ENCODE data around the gene DLG5.

The DLG5 gene

GRCh38 chr10:77810446-77811335, 115.9 kb downstream of the DLG5 start:
- no peak for DNase-seq

GRCh38 chr10:77809336-77809735, 117.2 kb downstream of the DLG5 start:
- no peak for DNase-seq

- DNase-seq, result no peak
Measured at GRCh38 chr10:77807706-77808105, 118.8 kb downstream of the DLG5 start.

- DNase-seq, result no peak
Measured at GRCh38 chr10:77806511-77807157, 119.9 kb downstream of the DLG5 start.

- DNase-seq, result no peak
Measured at GRCh38 chr10:77805676-77806075, 120.9 kb downstream of the DLG5 start.

GRCh38 chr10:77804371-77804770, 122.2 kb downstream of the DLG5 start:
- DNase-seq, result no peak

- peak; percentile 42 for DNase-seq
Measured at GRCh38 chr10:77801474-77802161, 124.9 kb downstream of the DLG5 start.

GRCh38 chr10:77800738-77801266, 125.8 kb downstream of the DLG5 start:
- DNase-seq, result no peak

- no peak for DNase-seq
Measured at GRCh38 chr10:77800320-77800719, 126.2 kb downstream of the DLG5 start.

GRCh38 chr10:77799352-77799751, 127.2 kb downstream of the DLG5 start:
- DNase-seq, result no peak

GRCh38 chr10:77798940-77799339, 127.6 kb downstream of the DLG5 start:
- no peak for DNase-seq

GRCh38 chr10:77796311-77796915, 130.1 kb downstream of the DLG5 start:
- DNase-seq, result no peak

GRCh38 chr10:77795426-77796055, 131.0 kb downstream of the DLG5 start:
- DNase-seq, result no peak

GRCh38 chr10:77794256-77795142, 132.1 kb downstream of the DLG5 start:
- DNase-seq, result no peak

- DNase-seq, result no peak
Measured at GRCh38 chr10:77793831-77794230, 132.7 kb downstream of the DLG5 start.

- no peak for DNase-seq
Measured at GRCh38 chr10:77792155-77792554, 134.4 kb downstream of the DLG5 start.

- DNase-seq, result no peak
Measured at GRCh38 chr10:77791506-77791905, 135.0 kb downstream of the DLG5 start.

GRCh38 chr10:77789861-77790260, 136.7 kb downstream of the DLG5 start:
- no peak for DNase-seq

- no peak for DNase-seq
Measured at GRCh38 chr10:77789016-77789415, 137.5 kb downstream of the DLG5 start.

- no peak for DNase-seq
Measured at GRCh38 chr10:77788496-77789010, 138.0 kb downstream of the DLG5 start.

- DNase-seq, result no peak
Measured at GRCh38 chr10:77787440-77787839, 139.1 kb downstream of the DLG5 start.
